ENCODE data around the gene NTF3. TPM values are rescaled to one million over a fixed set of nuclear protein-coding genes. Genes with fewer than 3 reads are reported as not detected.

Gene NTF3
- total RNA-seq, 4 donors from 2014 or later: 0.69 to 9.8 (median 2.5) TPM

DNA sequence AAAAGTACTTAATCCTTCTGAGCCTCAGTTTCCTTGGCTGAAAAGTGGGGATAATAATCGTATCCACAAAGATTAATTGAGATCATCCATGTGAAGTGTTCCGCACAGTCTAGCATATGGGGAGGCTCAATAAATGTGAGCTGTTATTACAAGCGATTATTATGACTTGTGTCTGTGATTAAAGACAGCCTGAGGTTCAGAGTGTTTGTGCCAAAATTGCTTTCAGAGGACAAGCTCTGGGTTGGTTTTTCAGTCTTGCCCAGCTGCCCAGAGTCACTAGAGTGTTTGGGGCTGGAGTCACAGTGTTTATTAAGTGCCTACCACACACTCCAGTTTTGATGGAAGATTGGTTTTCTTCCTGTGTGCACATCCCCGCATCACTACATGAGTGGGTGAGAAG lies 53.5 kb downstream of the NTF3 start:
- no peaks in the 10 kb centered on the region for H3K9me3 ChIP-seq
- H3K36me3 ChIP-seq: no peaks in the 10 kb centered on the region
- H3K4me1 ChIP-seq: peaks cover 0 to 6% (median 0%) of the 10 kb centered on the region in 3 donors
- WGBS, 2 donors (ENCODE audit: low coverage in 1 of 2): 42 to 54% methylated on average over 4 of the region's 4 CpGs
- peaks cover 5% of the 10 kb centered on the region for H3K27me3 ChIP-seq
- H3K4me3 ChIP-seq: no peak overlapping the region
- no peak for ATAC-seq
- H3K27ac ChIP-seq: no peak overlapping the region
- TF ChIP-seq, protein P1, sequence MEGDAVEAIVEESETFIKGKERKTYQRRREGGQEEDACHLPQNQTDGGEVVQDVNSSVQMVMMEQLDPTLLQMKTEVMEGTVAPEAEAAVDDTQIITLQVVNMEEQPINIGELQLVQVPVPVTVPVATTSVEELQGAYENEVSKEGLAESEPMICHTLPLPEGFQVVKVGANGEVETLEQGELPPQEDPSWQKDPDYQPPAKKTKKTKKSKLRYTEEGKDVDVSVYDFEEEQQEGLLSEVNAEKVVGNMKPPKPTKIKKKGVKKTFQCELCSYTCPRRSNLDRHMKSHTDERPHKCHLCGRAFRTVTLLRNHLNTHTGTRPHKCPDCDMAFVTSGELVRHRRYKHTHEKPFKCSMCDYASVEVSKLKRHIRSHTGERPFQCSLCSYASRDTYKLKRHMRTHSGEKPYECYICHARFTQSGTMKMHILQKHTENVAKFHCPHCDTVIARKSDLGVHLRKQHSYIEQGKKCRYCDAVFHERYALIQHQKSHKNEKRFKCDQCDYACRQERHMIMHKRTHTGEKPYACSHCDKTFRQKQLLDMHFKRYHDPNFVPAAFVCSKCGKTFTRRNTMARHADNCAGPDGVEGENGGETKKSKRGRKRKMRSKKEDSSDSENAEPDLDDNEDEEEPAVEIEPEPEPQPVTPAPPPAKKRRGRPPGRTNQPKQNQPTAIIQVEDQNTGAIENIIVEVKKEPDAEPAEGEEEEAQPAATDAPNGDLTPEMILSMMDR (IDR thresholded peaks at IDR 0.05): no peak
- TF ChIP-seq POLR2AphosphoS5 (IDR thresholded peaks at IDR 0.05): peak; percentile 37

DNA sequence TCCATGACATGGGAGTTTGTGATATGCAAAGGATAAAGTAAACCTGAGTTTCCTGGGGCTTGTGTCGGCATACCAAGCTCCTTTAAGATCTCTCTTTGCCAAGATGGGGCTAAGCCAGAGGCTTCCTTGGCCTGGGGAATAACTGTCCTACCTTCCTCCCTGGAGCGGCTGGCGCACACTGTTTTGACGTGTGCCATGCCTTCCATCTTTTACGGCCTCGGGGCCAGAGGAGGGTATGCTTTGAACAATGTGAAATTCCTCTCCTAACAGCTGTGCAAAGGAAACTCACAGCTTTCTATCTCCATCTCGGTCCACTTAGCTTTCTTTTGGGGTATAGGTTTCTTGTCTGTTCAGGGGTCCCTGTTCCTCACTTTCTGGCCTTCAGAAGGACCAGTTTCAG lies 55.2 kb downstream of the NTF3 start:
- no peaks in the 10 kb centered on the region for H3K9me3 ChIP-seq

DNA sequence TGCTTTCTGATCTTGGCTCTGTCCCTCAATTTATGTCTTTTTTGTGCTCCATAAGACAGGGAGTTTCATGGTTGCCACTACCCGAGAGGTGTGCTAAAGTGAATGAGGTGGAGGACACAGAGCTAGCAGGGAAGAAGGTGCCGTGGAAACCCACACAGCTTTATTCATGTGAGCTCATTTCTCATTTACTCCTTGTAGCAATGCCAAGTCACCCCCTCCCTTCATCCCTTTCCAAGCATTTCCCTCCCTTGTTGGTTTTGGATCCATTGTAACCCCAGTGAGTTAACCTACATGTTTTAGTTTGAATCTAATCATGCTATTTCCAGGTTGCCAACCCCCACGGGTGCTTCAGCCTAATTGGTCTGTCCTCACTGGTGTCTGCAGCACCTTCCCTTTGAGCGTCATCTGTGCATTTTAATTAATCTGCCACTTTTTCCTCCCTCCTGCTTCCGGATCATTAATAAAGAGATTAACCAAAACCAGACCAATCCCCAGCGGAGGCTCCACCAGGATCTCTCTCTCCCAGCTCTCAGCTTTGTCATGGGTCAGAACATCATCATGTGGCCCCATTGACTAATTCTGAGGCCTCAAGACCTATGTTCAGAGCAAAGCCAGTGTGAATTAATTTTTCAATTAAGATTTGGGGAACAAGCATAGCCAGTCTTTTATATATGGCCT lies 56.2 kb downstream of the NTF3 start:
- Histone ChIP-seq H3K9me3 (no peaks in the 10 kb centered on the region), H3K27me3 (no peaks in the 10 kb centered on the region), H3K4me1 (peaks cover 0 to 6% (median 0%) of the 10 kb centered on the region in 3 donors), H3K36me3 (no peaks in the 10 kb centered on the region), H3K4me3 (no peak overlapping the region), H3K27ac (no peak overlapping the region)
- TF ChIP-seq EP300 (IDR thresholded peaks at IDR 0.05): no peak
- TF ChIP-seq POLR2A (IDR thresholded peaks at IDR 0.05): no peak
- TF ChIP-seq POLR2AphosphoS5 (IDR thresholded peaks at IDR 0.05): no peak
- 87 to 89% methylated on average over 5 of the region's 6 CpGs for WGBS, 2 donors (ENCODE audit: low coverage in 1 of 2)
- no peak for ATAC-seq

More for the DNA sequence above, 55.2 kb downstream of the NTF3 start:
- no peak for ATAC-seq
- Histone ChIP-seq H3K27ac (no peak overlapping the region), H3K36me3 (no peaks in the 10 kb centered on the region), H3K4me1 (peaks cover 0 to 6% (median 0%) of the 10 kb centered on the region in 3 donors), H3K4me3 (no peak overlapping the region), H3K27me3 (peaks cover 2% of the 10 kb centered on the region)
- 82% methylated on average over 3 to 7 of the region's 7 CpGs for WGBS, 2 donors (ENCODE audit: low coverage in 1 of 2)
- TF ChIP-seq EP300 (IDR thresholded peaks at IDR 0.05) (no peak), POLR2A (IDR thresholded peaks at IDR 0.05) (no peak), POLR2AphosphoS5 (IDR thresholded peaks at IDR 0.05) (no peak)
- TF ChIP-seq, protein P1 (IDR thresholded peaks at IDR 0.05): no peak

DNA sequence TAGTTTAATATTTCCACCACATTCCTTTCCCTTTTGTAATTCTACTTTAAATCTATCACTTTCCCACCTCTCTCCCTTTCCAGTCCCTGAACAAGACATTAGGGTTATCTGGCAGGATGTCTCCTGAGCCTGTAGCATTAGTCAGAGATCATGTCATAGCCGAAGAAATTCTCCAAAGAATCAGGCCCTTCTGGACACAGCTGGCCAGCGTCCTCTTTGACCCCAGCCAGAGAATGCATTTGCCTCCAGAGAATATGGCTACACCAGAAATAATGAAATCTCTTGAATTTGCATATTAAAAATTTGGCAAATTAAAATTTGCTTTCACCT lies 56.7 kb downstream of the NTF3 start:
- H3K27ac ChIP-seq: no peak overlapping the region
- ATAC-seq: no peak
- no peaks in the 10 kb centered on the region for H3K36me3 ChIP-seq
- no peaks in the 10 kb centered on the region for H3K9me3 ChIP-seq
- no peak for TF ChIP-seq POLR2AphosphoS5 (IDR thresholded peaks at IDR 0.05)
- TF ChIP-seq, protein P1 (IDR thresholded peaks at IDR 0.05): no peak
- TF ChIP-seq POLR2A (IDR thresholded peaks at IDR 0.05): no peak
- no peak for TF ChIP-seq EP300 (IDR thresholded peaks at IDR 0.05)
- no peaks in the 10 kb centered on the region for H3K27me3 ChIP-seq
- WGBS, 2 donors (ENCODE audit: low coverage in 1 of 2): 47 to 92% methylated on average over 2 of the region's 2 CpGs
- H3K4me3 ChIP-seq: no peak overlapping the region
- H3K4me1 ChIP-seq: peaks cover 0 to 6% (median 0%) of the 10 kb centered on the region in 3 donors

DNA sequence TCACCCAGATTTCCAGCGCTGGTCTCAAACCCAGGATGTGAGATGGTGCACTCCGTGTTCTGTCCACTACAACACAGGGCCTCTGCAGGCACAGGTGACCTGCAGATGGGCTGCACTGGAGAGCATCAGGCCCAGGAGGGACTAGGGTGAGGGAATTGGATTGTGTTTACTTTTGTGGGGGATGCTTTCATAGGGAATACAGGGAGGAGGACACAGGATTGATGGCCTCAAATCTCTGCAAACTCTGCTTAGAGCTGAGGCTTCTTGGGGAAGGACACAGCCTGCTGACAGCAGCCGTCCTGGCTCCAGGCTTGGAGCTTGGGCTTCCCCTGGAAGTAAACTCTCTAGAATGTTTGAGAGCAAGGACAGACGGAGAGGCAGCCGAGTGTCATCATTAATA lies 57.1 kb downstream of the NTF3 start:
- Histone ChIP-seq H3K9me3 (no peaks in the 10 kb centered on the region), H3K4me1 (peaks cover 0 to 6% (median 0%) of the 10 kb centered on the region in 3 donors), H3K27me3 (no peaks in the 10 kb centered on the region), H3K36me3 (no peaks in the 10 kb centered on the region), H3K4me3 (no peak overlapping the region), H3K27ac (no peak overlapping the region)
- TF ChIP-seq EP300 (IDR thresholded peaks at IDR 0.05): no peak
- no peak for TF ChIP-seq POLR2AphosphoS5 (IDR thresholded peaks at IDR 0.05)
- TF ChIP-seq, protein P1 (IDR thresholded peaks at IDR 0.05): no peak
- no peak for TF ChIP-seq POLR2A (IDR thresholded peaks at IDR 0.05)
- no peak for ATAC-seq
- 79% methylated on average over 5 of the region's 5 CpGs; no CpG with 5 or more reads in 1 of the 2 donors for WGBS, 2 donors (ENCODE audit: low coverage in 1 of 2)
